Measurements from ENCODE around the gene GABRP.

- TF ChIP-seq, protein P1, sequence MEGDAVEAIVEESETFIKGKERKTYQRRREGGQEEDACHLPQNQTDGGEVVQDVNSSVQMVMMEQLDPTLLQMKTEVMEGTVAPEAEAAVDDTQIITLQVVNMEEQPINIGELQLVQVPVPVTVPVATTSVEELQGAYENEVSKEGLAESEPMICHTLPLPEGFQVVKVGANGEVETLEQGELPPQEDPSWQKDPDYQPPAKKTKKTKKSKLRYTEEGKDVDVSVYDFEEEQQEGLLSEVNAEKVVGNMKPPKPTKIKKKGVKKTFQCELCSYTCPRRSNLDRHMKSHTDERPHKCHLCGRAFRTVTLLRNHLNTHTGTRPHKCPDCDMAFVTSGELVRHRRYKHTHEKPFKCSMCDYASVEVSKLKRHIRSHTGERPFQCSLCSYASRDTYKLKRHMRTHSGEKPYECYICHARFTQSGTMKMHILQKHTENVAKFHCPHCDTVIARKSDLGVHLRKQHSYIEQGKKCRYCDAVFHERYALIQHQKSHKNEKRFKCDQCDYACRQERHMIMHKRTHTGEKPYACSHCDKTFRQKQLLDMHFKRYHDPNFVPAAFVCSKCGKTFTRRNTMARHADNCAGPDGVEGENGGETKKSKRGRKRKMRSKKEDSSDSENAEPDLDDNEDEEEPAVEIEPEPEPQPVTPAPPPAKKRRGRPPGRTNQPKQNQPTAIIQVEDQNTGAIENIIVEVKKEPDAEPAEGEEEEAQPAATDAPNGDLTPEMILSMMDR (IDR thresholded peaks at IDR 0.05; ENCODE audit: poor library complexity, severe bottlenecking), result peak; percentile 59
- no peak for TF ChIP-seq EZH2 (IDR thresholded peaks at IDR 0.05; ENCODE audit: borderline replicate concordance, insufficient read depth, low read length, poor library complexity, severe bottlenecking)
- no peak for TF ChIP-seq POLR2AphosphoS5 (IDR thresholded peaks at IDR 0.05)
- no peak for TF ChIP-seq EP300 (conservative IDR thresholded peaks at IDR 0.05; ENCODE audit: poor library complexity, severe bottlenecking)
- TF ChIP-seq RAD21 (conservative IDR thresholded peaks at IDR 0.05), result peak; percentile 72
These were observed 26.0 kb downstream of the GABRP start for GRCh38 chr5:170809551-170809950.

Measured in neural cell (in vitro differentiated cells).